ENCODE data around the gene ADAMTS15. TPM values are rescaled to one million over a fixed set of nuclear protein-coding genes. Genes with fewer than 3 reads are reported as not detected.

The ADAMTS15 gene
- total RNA-seq, 6 donors from 2014 or later: 2.5 to 23.0 (median 7.2) TPM

DNA sequence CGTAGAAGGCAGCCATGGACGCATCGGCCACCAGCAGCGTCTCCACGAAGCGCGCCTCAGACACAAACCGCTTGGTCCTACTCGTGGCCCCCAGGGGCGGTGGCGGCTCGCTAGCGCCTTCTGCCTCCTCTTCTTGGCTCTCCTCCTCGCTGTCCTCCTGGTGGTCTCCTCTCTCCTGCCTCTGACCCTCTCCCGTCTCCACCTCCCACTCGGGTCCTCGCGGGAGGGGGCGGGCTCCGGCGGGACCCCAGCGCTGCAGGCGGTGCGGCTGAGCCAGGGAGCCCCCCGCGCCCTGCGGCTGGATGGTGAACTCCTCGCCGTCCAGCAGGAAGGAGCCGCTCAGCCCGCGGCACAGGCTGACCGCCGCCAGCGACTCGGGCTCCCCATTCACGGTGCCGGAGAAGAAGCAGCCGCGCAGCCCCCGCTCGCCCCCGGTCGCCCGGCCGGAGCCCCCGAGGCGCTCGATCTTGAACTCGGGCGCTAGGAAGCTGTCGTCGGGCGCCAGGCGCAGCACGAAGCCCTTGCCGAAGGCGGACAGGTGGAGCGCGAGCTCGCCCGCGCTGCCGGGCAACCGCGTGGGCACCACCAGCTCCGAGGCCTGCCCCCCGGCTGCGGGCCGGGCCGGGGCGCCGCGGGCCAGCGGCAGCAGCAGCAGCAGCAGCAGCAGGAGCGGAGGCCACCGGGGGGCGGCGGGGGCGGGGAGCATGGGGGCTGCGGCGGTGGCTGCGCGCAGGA lies 20.7 kb upstream of the ADAMTS15 start:
- H3K4me3 ChIP-seq: peak overlapping the region; percentile 20 to 53 (median 49)
- H3K9me3 ChIP-seq: no peaks in the 10 kb centered on the region
- DNase-seq (peak in 1 of 2 donors; percentile 88), ATAC-seq (ENCODE audit: low FRiP score in 2 of 2) (no peak)
- WGBS, 2 donors: 1 to 2% methylated on average over 22 to 25 of the region's 84 CpGs
- H3K4me1 ChIP-seq: peaks cover 10 to 23% (median 14%) of the 10 kb centered on the region in 4 donors
- peaks cover 0 to 23% (median 11%) of the 10 kb centered on the region in 4 donors for H3K27me3 ChIP-seq
- H3K27ac ChIP-seq: peak overlapping the region; percentile 40 to 87 (median 74)
- no peaks in the 10 kb centered on the region for H3K36me3 ChIP-seq
- TF ChIP-seq CTCF (IDR thresholded peaks at IDR 0.05) (peak in 3 of 6 experiments; percentile 16 to 38 (median 29)), EP300 (IDR thresholded peaks at IDR 0.05) (no peak)

GRCh38 chr11:130428316-130429119 lies 19.9 kb upstream of the ADAMTS15 start, which contains the start of gene ADAMTS8:
TSS of gene ADAMTS8 (minus strand) at chr11:130428609. CDS start at chr11:130428286, 323 bp downstream.
- no peak for TF ChIP-seq POLR2AphosphoS5 (IDR thresholded peaks at IDR 0.05)
- TF ChIP-seq POLR2A (IDR thresholded peaks at IDR 0.05): peak in 1 of 4 donors; percentile 26
- TF ChIP-seq CTCF (IDR thresholded peaks at IDR 0.05): peak in 1 of 6 experiments; percentile 26
- DNase-seq (no peak), ATAC-seq (ENCODE audit: low FRiP score in 2 of 2) (peak in 1 of 2 donors; percentile 18)
- peaks cover 0 to 23% (median 11%) of the 10 kb centered on the region in 4 donors for H3K27me3 ChIP-seq
- no peaks in the 10 kb centered on the region for H3K36me3 ChIP-seq
- H3K9me3 ChIP-seq: no peaks in the 10 kb centered on the region
- WGBS, 2 donors: 5 to 6% methylated on average over 22 to 31 of the region's 64 CpGs
- peaks cover 10 to 23% (median 14%) of the 10 kb centered on the region in 4 donors for H3K4me1 ChIP-seq
- peak within 1 kb of the TSS; percentile 20 to 53 (median 49) for H3K4me3 ChIP-seq
- peak within 1 kb of the TSS; percentile 40 to 87 (median 74) for H3K27ac ChIP-seq

GRCh38 chr11:130429120-130429681 lies 19.2 kb upstream of the ADAMTS15 start:
- peak overlapping the region in 2 of 4 donors; percentile 51 to 53 for H3K4me3 ChIP-seq
- 47 to 71% methylated on average over 2 of the region's 2 CpGs for WGBS, 2 donors
- H3K4me1 ChIP-seq: peaks cover 10 to 23% (median 14%) of the 10 kb centered on the region in 4 donors
- H3K27ac ChIP-seq: peak overlapping the region in 2 of 4 donors; percentile 12 to 70
- H3K27me3 ChIP-seq: peaks cover 0 to 23% (median 11%) of the 10 kb centered on the region in 4 donors
- H3K36me3 ChIP-seq: no peaks in the 10 kb centered on the region
- no peak for DNase-seq
- no peak for ATAC-seq (ENCODE audit: low FRiP score in 2 of 2)
- H3K9me3 ChIP-seq: no peaks in the 10 kb centered on the region
- TF ChIP-seq POLR2AphosphoS5 (IDR thresholded peaks at IDR 0.05) (no peak), CTCF (IDR thresholded peaks at IDR 0.05) (no peak), POLR2A (IDR thresholded peaks at IDR 0.05) (no peak), EP300 (IDR thresholded peaks at IDR 0.05) (no peak)

DNA sequence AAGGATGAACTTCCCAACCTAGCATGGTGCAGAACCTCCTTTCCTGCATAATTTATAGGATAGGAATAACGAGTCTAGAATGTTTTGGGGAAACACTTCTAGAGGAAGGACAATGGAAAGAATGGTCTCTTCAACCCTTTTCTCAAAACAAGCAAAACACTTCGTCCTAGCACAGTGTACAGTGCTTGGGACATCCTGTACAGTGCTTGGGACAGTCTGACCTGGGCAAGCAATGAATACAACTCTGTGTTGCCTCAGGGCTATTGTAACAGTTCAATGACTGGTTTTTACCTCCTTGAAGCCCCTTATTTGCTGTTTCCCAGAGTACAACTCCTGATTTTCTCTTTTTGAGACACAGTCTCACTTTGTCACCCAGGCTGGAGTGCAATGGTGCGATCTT lies 18.5 kb upstream of the ADAMTS15 start:
- no peak for ATAC-seq (ENCODE audit: low FRiP score in 2 of 2)
- peaks cover 0 to 23% (median 11%) of the 10 kb centered on the region in 4 donors for H3K27me3 ChIP-seq
- 36 to 53% methylated on average over 3 of the region's 3 CpGs for WGBS, 2 donors

More for the DNA sequence above, 18.5 kb upstream of the ADAMTS15 start:
- DNase-seq: no peak
- TF ChIP-seq CTCF (IDR thresholded peaks at IDR 0.05): no peak
- no peak for TF ChIP-seq POLR2AphosphoS5 (IDR thresholded peaks at IDR 0.05)
- no peak for TF ChIP-seq EP300 (IDR thresholded peaks at IDR 0.05)
- TF ChIP-seq POLR2A (IDR thresholded peaks at IDR 0.05): no peak
- H3K4me3 ChIP-seq: no peak overlapping the region
- peaks cover 10 to 24% (median 14%) of the 10 kb centered on the region in 4 donors for H3K4me1 ChIP-seq
- H3K9me3 ChIP-seq: no peaks in the 10 kb centered on the region
- no peak overlapping the region for H3K27ac ChIP-seq
- no peaks in the 10 kb centered on the region for H3K36me3 ChIP-seq

Data from upper lobe of left lung (tissue), 6 donors.